ENCODE results near the gene CAP1. TPM values are rescaled to one million over a fixed set of nuclear protein-coding genes. Genes with fewer than 3 reads are reported as not detected.

The CAP1 gene
- total RNA-seq, 4 donors from 2014 or later: 102 to 154 (median 123) TPM

DNA sequence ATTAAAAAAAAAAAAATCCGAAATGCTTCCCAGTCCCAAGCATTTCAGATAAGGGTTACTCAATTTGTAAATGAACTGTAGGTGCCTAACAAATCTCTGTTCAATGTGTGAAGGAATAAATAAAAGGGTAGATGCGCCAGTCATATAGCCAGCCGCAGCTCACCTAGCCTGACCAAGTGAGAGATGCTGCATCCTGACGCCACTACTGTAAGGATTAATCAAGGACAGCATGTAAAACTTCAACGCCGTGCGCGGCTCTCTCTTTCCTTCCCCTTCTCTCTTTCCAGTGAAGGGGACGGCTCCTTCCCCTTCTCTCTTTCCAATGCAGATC, 56.1 kb downstream of the CAP1 start:
- H3K4me1 ChIP-seq: peaks cover 19% of the 10 kb centered on the region
- no peak for DNase-seq (ENCODE audit: low spot score in 2 of 2)
- no peaks in the 10 kb centered on the region for H3K27me3 ChIP-seq
- H3K36me3 ChIP-seq: peaks cover under 1% of the 10 kb centered on the region
- TF ChIP-seq, protein P1, sequence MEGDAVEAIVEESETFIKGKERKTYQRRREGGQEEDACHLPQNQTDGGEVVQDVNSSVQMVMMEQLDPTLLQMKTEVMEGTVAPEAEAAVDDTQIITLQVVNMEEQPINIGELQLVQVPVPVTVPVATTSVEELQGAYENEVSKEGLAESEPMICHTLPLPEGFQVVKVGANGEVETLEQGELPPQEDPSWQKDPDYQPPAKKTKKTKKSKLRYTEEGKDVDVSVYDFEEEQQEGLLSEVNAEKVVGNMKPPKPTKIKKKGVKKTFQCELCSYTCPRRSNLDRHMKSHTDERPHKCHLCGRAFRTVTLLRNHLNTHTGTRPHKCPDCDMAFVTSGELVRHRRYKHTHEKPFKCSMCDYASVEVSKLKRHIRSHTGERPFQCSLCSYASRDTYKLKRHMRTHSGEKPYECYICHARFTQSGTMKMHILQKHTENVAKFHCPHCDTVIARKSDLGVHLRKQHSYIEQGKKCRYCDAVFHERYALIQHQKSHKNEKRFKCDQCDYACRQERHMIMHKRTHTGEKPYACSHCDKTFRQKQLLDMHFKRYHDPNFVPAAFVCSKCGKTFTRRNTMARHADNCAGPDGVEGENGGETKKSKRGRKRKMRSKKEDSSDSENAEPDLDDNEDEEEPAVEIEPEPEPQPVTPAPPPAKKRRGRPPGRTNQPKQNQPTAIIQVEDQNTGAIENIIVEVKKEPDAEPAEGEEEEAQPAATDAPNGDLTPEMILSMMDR (IDR thresholded peaks at IDR 0.05): no peak
- TF ChIP-seq POLR2AphosphoS5 (IDR thresholded peaks at IDR 0.05) (no peak), POLR2A (IDR thresholded peaks at IDR 0.05) (no peak), EP300 (IDR thresholded peaks at IDR 0.05) (no peak)
- H3K4me3 ChIP-seq: peak overlapping the region; percentile 78
- no peaks in the 10 kb centered on the region for H3K9me3 ChIP-seq
- 9% methylated on average over 9 of the region's 9 CpGs for WGBS
- H3K27ac ChIP-seq: peak overlapping the region; percentile 72

DNA sequence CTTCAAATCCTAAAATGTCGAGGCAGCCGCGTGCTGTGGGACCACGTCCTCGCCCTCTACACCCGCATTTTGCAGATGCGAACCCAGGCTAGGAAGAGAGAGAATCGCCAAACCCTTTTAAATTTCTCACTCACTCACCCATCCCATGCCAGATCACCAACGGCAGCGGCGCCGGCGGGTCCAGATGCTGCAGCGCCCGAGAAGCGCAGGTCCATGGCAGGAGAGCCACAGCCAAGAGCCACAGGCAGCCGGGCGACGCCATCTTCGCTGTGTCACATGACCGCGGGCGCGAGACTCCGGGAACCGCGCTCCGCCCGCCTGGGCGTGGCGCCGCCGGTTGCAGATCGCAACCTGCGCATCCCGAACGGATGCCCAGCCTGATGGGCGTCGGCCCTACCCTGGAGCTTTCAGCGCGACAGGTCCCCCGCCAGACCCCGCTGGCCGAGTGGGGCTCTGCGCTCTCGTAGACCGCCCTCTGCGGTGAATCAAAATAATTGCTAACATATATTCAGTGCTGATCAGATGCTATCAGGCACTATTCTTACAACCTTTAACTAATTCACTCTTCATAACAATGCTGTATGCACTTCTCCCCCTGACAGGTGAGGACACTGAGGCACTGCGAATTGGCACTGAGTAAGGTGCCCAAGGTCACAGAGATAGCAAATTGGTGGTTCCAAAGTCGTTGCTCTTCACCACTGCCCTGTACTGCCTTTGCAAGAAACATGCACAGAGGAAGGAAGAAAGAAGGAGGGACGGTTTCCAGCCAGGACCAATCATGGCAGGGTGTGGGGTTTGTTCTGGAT, 56.7 kb downstream of the CAP1 start, which contains the start of gene PPT1:
TSS of gene PPT1 (minus strand) at position 276 of the 806 bp plus-strand sequence. CDS start at position 262, 14 bp downstream.
- peaks cover 19% of the 10 kb centered on the region for H3K4me1 ChIP-seq
- no peaks in the 10 kb centered on the region for H3K9me3 ChIP-seq
- DNase-seq (ENCODE audit: low spot score in 2 of 2): peak; percentile 78 to 89
- peak within 1 kb of the TSS; percentile 78 for H3K4me3 ChIP-seq
- under 1% methylated on average over 38 of the region's 51 CpGs for WGBS
- H3K36me3 ChIP-seq: no peaks in the 10 kb centered on the region
- TF ChIP-seq POLR2A (IDR thresholded peaks at IDR 0.05) (no peak), EP300 (IDR thresholded peaks at IDR 0.05) (no peak), POLR2AphosphoS5 (IDR thresholded peaks at IDR 0.05) (peak; percentile 17 to 61 (median 42))
- TF ChIP-seq, protein P1 (IDR thresholded peaks at IDR 0.05): peak in 1 of 2 donors; percentile 9
- peak within 1 kb of the TSS; percentile 72 for H3K27ac ChIP-seq
- no peaks in the 10 kb centered on the region for H3K27me3 ChIP-seq

DNA sequence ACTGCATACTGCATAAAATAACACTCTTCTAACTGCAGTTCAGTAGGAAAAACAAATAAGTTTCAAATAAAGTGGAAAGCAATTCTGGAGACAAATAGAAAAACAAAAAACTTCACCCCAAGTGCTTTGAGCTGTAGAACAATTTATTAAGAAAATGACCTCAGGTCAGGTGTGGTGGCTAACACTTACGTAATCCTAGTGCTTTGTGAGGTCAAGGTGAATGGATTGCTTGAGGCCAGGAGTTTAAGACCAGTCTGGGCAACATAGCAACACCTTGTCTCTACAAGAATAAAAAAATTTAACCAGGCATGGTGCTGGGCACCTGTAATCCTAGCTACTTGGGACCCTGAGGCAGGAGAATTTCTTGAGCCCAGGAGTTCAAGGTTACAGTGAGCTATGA, 61.5 kb downstream of the CAP1 start:
- no peaks in the 10 kb centered on the region for H3K27me3 ChIP-seq
- TF ChIP-seq POLR2AphosphoS5 (IDR thresholded peaks at IDR 0.05): no peak
- WGBS: 71% methylated on average over 1 of the region's 1 CpG

DNA sequence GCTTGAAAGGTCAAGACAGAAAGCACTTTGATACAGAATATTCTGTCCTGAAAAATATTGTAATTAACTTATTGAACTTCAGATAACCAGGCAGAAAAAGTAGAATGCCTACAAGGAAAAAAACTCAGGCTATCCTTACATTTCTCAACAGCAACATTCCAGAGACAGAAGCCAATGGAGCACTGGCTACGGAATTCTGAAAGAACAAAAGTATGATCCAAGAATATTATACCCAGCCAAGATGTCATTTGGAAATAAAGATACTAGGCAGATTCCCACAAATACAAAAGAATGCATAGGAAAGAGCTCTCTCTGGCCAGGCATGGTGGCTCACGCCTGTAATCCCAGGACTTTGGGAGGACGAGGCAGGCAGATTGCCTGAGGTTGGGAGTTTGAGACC, 62.4 kb downstream of the CAP1 start:
- no peak overlapping the region for H3K4me3 ChIP-seq
- 83% methylated on average over 3 of the region's 3 CpGs for WGBS
- no peaks in the 10 kb centered on the region for H3K36me3 ChIP-seq
- no peaks in the 10 kb centered on the region for H3K9me3 ChIP-seq
- H3K27me3 ChIP-seq: no peaks in the 10 kb centered on the region
- H3K4me1 ChIP-seq: peaks cover 6% of the 10 kb centered on the region
- DNase-seq (ENCODE audit: low spot score in 2 of 2): no peak
- H3K27ac ChIP-seq: no peak overlapping the region
- TF ChIP-seq POLR2A (IDR thresholded peaks at IDR 0.05) (no peak), POLR2AphosphoS5 (IDR thresholded peaks at IDR 0.05) (no peak), EP300 (IDR thresholded peaks at IDR 0.05) (no peak)
- TF ChIP-seq, protein P1 (IDR thresholded peaks at IDR 0.05): no peak

More for the DNA sequence above, 61.5 kb downstream of the CAP1 start:
- Histone ChIP-seq H3K36me3 (no peaks in the 10 kb centered on the region), H3K27ac (no peak overlapping the region), H3K9me3 (no peaks in the 10 kb centered on the region), H3K4me3 (no peak overlapping the region), H3K4me1 (peaks cover 6% of the 10 kb centered on the region)
- DNase-seq (ENCODE audit: low spot score in 2 of 2): no peak

DNA sequence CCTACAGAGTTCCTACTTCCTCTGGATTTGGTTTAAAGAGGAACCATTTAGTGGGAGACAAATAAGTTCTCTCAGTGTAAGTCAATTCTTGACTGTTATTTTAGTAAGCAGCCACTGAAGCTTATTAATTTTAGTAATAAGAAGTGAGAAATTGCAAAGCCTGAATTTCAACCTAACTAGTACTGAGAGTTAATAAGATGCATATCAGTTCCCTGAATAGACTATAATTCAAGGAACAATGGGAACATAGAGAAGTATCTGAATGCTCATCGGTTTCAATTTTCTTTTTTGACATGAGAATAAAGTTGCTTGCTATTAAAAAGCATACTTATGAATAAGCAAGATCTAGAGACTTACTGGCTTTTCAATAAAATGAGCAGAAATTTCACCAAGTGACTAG, 64.5 kb downstream of the CAP1 start:
- H3K4me3 ChIP-seq: no peak overlapping the region
- H3K27ac ChIP-seq: no peak overlapping the region
- peaks cover 7% of the 10 kb centered on the region for H3K4me1 ChIP-seq
- H3K36me3 ChIP-seq: no peaks in the 10 kb centered on the region
- TF ChIP-seq POLR2AphosphoS5 (IDR thresholded peaks at IDR 0.05) (no peak), EP300 (IDR thresholded peaks at IDR 0.05) (no peak), POLR2A (IDR thresholded peaks at IDR 0.05) (no peak)
- TF ChIP-seq, protein P1 (IDR thresholded peaks at IDR 0.05): no peak
- H3K27me3 ChIP-seq: no peaks in the 10 kb centered on the region
- 77% methylated on average over 1 of the region's 1 CpG for WGBS
- H3K9me3 ChIP-seq: no peaks in the 10 kb centered on the region
- no peak for DNase-seq (ENCODE audit: low spot score in 2 of 2)
